OCI-LY1 (cell line): ENCODE data around the gene KCNIP2.

Experiments
- EZH2 ChIP-seq: fragments of 200-600 bp; sonication (generic), shearing (Covaris generic); IDR thresholded peaks from 2 replicates; pipeline ENCODE4 v1.8.0; 2017; ENCODE audit warnings: borderline replicate concordance, mixed run types, mild to moderate bottlenecking, antibody characterized with exemption, low read length, moderate library complexity, mixed read lengths
- TF ChIP-seq, protein P1 (sequence below): fragments of 200-600 bp; sonication (generic), shearing (Covaris generic); IDR thresholded peaks from 2 replicates; pipeline ENCODE4 v1.5.1; 2017; ENCODE audit warnings: mild to moderate bottlenecking, antibody characterized with exemption, low read length, moderate library complexity, mixed read lengths

GRCh38 chr10:101838416-101838970 lies 5.1 kb downstream of the KCNIP2 start:
- TF ChIP-seq, protein P1, sequence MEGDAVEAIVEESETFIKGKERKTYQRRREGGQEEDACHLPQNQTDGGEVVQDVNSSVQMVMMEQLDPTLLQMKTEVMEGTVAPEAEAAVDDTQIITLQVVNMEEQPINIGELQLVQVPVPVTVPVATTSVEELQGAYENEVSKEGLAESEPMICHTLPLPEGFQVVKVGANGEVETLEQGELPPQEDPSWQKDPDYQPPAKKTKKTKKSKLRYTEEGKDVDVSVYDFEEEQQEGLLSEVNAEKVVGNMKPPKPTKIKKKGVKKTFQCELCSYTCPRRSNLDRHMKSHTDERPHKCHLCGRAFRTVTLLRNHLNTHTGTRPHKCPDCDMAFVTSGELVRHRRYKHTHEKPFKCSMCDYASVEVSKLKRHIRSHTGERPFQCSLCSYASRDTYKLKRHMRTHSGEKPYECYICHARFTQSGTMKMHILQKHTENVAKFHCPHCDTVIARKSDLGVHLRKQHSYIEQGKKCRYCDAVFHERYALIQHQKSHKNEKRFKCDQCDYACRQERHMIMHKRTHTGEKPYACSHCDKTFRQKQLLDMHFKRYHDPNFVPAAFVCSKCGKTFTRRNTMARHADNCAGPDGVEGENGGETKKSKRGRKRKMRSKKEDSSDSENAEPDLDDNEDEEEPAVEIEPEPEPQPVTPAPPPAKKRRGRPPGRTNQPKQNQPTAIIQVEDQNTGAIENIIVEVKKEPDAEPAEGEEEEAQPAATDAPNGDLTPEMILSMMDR: no peak
- no peak for TF ChIP-seq EZH2
